Measurements from ENCODE around the gene TRIO.

The TRIO gene

DNA sequence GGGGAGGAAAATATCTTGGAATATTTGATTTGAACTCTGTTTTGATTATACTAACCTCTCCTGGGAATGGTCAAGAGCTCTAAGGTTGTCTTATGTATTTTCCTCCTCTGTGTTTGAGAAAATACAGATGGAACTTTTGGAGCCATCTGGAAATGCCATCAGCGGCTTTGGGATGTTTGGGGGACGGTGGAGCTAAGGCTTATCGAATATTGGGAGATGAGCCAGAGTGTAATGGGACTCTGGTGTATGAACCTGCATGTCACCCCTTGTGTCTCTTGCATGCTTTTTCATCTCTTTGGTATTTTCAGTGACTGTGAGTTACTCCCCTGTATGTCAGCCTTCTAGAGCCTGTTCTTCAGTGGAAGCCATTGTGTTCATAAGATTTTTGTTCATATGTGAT is 258.5 kb downstream of the TRIO start:
- no peak for DNase-seq (ENCODE audit: extremely low spot score)
- TF ChIP-seq FOXA1 (IDR thresholded peaks at IDR 0.05) (no peak), L3MBTL2 (conservative IDR thresholded peaks at IDR 0.05) (no peak), ELF4 (IDR thresholded peaks at IDR 0.05) (no peak), ZNF384 (IDR thresholded peaks at IDR 0.05) (no peak), TARDBP (IDR thresholded peaks at IDR 0.05) (no peak), CTBP1 (IDR thresholded peaks at IDR 0.05; ENCODE audit: borderline replicate concordance) (no peak), LEF1 (IDR thresholded peaks at IDR 0.05; ENCODE audit: borderline replicate concordance) (no peak), HDGF (IDR thresholded peaks at IDR 0.05; ENCODE audit: borderline replicate concordance) (no peak), FOXM1 (IDR thresholded peaks at IDR 0.05; ENCODE audit: borderline replicate concordance) (no peak), SP1 (IDR thresholded peaks at IDR 0.05) (no peak)
- TF ChIP-seq, protein P1, sequence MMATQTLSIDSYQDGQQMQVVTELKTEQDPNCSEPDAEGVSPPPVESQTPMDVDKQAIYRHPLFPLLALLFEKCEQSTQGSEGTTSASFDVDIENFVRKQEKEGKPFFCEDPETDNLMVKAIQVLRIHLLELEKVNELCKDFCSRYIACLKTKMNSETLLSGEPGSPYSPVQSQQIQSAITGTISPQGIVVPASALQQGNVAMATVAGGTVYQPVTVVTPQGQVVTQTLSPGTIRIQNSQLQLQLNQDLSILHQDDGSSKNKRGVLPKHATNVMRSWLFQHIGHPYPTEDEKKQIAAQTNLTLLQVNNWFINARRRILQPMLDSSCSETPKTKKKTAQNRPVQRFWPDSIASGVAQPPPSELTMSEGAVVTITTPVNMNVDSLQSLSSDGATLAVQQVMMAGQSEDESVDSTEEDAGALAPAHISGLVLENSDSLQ (IDR thresholded peaks at IDR 0.05), result no peak
- ChIA-PET POLR2A (no interaction called here), CTCF (interaction anchor here (0.9 kb wide), 1 partner anchor 247 kb away, joined by 4 read pairs; no protein-coding TSS in a partner anchor)

- CTCF ChIA-PET, result interaction anchor here (0.9 kb wide), 1 partner anchor 246 kb away, joined by 4 read pairs; no protein-coding TSS in a partner anchor
- POLR2A ChIA-PET, result no interaction called here
- TF ChIP-seq, protein P1 (IDR thresholded peaks at IDR 0.05), result no peak
- TF ChIP-seq NFRKB (IDR thresholded peaks at IDR 0.05), result no peak
- no peak for TF ChIP-seq HDGF (IDR thresholded peaks at IDR 0.05; ENCODE audit: borderline replicate concordance)
- TF ChIP-seq BHLHE40 (IDR thresholded peaks at IDR 0.05; ENCODE audit: borderline replicate concordance), result no peak
- no peak for TF ChIP-seq ELF4 (IDR thresholded peaks at IDR 0.05)
- TF ChIP-seq ARNT (IDR thresholded peaks at IDR 0.05), result no peak
- TF ChIP-seq SP1 (IDR thresholded peaks at IDR 0.05), result no peak
- TF ChIP-seq L3MBTL2 (conservative IDR thresholded peaks at IDR 0.05), result no peak
- TF ChIP-seq TARDBP (IDR thresholded peaks at IDR 0.05), result no peak
- no peak for TF ChIP-seq CTBP1 (IDR thresholded peaks at IDR 0.05; ENCODE audit: borderline replicate concordance)
- TF ChIP-seq FOXA1 (IDR thresholded peaks at IDR 0.05), result no peak
- TF ChIP-seq ZNF384 (IDR thresholded peaks at IDR 0.05), result no peak
- no peak for TF ChIP-seq LEF1 (IDR thresholded peaks at IDR 0.05; ENCODE audit: borderline replicate concordance)
- no peak for TF ChIP-seq FOXK2 (IDR thresholded peaks at IDR 0.05)
- no peak for TF ChIP-seq FOXM1 (IDR thresholded peaks at IDR 0.05; ENCODE audit: borderline replicate concordance)
- no peak for TF ChIP-seq SUZ12 (IDR thresholded peaks at IDR 0.05)
- DNase-seq (ENCODE audit: extremely low spot score), result no peak
Measured at GRCh38 chr5:14402424-14402823, 259.3 kb downstream of the TRIO start.

- ChIA-PET POLR2A (interaction anchor here (0.6 kb wide), 1 partner anchor 13 kb away, joined by 5 read pairs; no protein-coding TSS in a partner anchor), CTCF (interaction anchor here (1.0 kb wide), 2 partner anchors 12 to 18 kb away, joined by 3 to 4 read pairs; no protein-coding TSS in a partner anchor)
- no peak for TF ChIP-seq ELF4 (IDR thresholded peaks at IDR 0.05)
- TF ChIP-seq ZNF384 (IDR thresholded peaks at IDR 0.05), result no peak
- no peak for TF ChIP-seq BHLHE40 (IDR thresholded peaks at IDR 0.05; ENCODE audit: borderline replicate concordance)
- TF ChIP-seq LEF1 (IDR thresholded peaks at IDR 0.05; ENCODE audit: borderline replicate concordance), result no peak
- no peak for TF ChIP-seq ARNT (IDR thresholded peaks at IDR 0.05)
- TF ChIP-seq SUZ12 (IDR thresholded peaks at IDR 0.05), result no peak
- DNase-seq (ENCODE audit: extremely low spot score), result no peak
Measured at GRCh38 chr5:14404780-14405179, 261.6 kb downstream of the TRIO start.

- TF ChIP-seq CTBP1 (IDR thresholded peaks at IDR 0.05; ENCODE audit: borderline replicate concordance), result no peak
- no peak for TF ChIP-seq BHLHE40 (IDR thresholded peaks at IDR 0.05; ENCODE audit: borderline replicate concordance)
- no peak for TF ChIP-seq FOXK2 (IDR thresholded peaks at IDR 0.05)
- no peak for TF ChIP-seq ARNT (IDR thresholded peaks at IDR 0.05)
- no peak for TF ChIP-seq L3MBTL2 (conservative IDR thresholded peaks at IDR 0.05)
- TF ChIP-seq, protein P1 (IDR thresholded peaks at IDR 0.05), result no peak
- TF ChIP-seq SUZ12 (IDR thresholded peaks at IDR 0.05), result no peak
- no peak for TF ChIP-seq HDGF (IDR thresholded peaks at IDR 0.05; ENCODE audit: borderline replicate concordance)
- TF ChIP-seq SP1 (IDR thresholded peaks at IDR 0.05), result no peak
- no peak for TF ChIP-seq ELF4 (IDR thresholded peaks at IDR 0.05)
- POLR2A ChIA-PET, result no interaction called here
- CTCF ChIA-PET, result interaction anchor here (1.0 kb wide), 2 partner anchors 12 to 17 kb away, joined by 3 to 4 read pairs; no protein-coding TSS in a partner anchor
- peak; percentile 31 for DNase-seq (ENCODE audit: extremely low spot score)
Measured at GRCh38 chr5:14405267-14405666, 262.1 kb downstream of the TRIO start.

DNA sequence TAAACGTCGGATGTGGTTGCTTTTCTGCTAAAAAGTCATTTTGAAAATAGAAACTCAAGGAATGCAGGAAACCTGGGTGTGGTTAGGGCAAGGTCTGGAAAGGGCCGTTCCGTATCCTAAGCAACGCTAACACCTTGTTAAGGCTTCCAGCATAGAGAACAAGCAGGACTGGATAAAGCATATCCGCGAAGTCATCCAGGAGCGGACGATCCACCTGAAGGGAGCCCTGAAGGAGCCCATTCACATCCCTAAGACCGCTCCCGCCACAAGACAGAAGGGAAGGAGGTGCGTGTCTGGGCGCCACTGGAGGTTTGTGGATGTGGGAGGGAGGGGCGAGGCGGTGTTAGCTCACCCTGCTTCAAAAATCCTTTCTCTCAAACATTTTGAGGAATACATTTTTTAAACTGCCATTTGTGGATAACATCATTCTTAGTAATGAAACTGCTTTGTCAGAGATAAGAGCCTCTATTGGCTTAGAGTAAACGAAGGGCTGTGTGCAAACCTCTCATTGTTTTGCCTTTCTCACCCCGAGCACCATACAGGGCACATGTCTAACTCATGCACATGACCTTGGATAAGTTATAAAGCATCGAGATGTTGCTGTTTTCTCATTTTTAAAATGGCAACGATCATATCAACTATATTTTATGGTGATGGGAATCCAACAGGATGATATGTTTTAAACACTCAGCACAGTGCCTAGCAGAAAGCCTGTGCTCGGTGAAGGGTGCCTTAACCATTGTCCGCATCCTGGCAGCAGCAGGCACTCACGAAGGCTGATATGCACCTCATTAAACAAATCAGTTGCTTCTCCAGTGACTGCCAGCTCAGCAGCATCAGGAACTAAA is 262.8 kb downstream of the TRIO start:
- CTCF ChIA-PET, result interaction anchor here (1.0 kb wide), 2 partner anchors 11 to 16 kb away, joined by 3 to 4 read pairs; no protein-coding TSS in a partner anchor
- TF ChIP-seq TARDBP (IDR thresholded peaks at IDR 0.05), result no peak
- no peak for TF ChIP-seq LEF1 (IDR thresholded peaks at IDR 0.05; ENCODE audit: borderline replicate concordance)
- TF ChIP-seq NFRKB (IDR thresholded peaks at IDR 0.05), result no peak
- TF ChIP-seq BHLHE40 (IDR thresholded peaks at IDR 0.05; ENCODE audit: borderline replicate concordance), result no peak
- TF ChIP-seq L3MBTL2 (conservative IDR thresholded peaks at IDR 0.05), result no peak
- no peak for TF ChIP-seq CTBP1 (IDR thresholded peaks at IDR 0.05; ENCODE audit: borderline replicate concordance)
- TF ChIP-seq ARNT (IDR thresholded peaks at IDR 0.05), result no peak
- TF ChIP-seq FOXA1 (IDR thresholded peaks at IDR 0.05), result no peak
- TF ChIP-seq SP1 (IDR thresholded peaks at IDR 0.05), result no peak
- TF ChIP-seq, protein P1 (IDR thresholded peaks at IDR 0.05), result no peak
- TF ChIP-seq FOXM1 (IDR thresholded peaks at IDR 0.05; ENCODE audit: borderline replicate concordance), result no peak
- TF ChIP-seq ZNF384 (IDR thresholded peaks at IDR 0.05), result no peak
- no peak for TF ChIP-seq SUZ12 (IDR thresholded peaks at IDR 0.05)
- TF ChIP-seq FOXK2 (IDR thresholded peaks at IDR 0.05), result no peak
- TF ChIP-seq ELF4 (IDR thresholded peaks at IDR 0.05), result no peak
- TF ChIP-seq HDGF (IDR thresholded peaks at IDR 0.05; ENCODE audit: borderline replicate concordance), result no peak
- POLR2A ChIA-PET, result no interaction called here
- no peak for DNase-seq (ENCODE audit: extremely low spot score)
